Measurements from ENCODE around the gene RETREG2. TPM values are rescaled to one million over a fixed set of nuclear protein-coding genes. Genes with fewer than 3 reads are reported as not detected.
"Not testable (repeated sequence)": the region's sequence is repeated elsewhere in the genome, so short reads cannot be mapped to it uniquely, and the experiment has no call there.

The RETREG2 gene
- total RNA-seq, 4 donors from 2014 or later: 88.7 to 110 (median 98.3) TPM

DNA sequence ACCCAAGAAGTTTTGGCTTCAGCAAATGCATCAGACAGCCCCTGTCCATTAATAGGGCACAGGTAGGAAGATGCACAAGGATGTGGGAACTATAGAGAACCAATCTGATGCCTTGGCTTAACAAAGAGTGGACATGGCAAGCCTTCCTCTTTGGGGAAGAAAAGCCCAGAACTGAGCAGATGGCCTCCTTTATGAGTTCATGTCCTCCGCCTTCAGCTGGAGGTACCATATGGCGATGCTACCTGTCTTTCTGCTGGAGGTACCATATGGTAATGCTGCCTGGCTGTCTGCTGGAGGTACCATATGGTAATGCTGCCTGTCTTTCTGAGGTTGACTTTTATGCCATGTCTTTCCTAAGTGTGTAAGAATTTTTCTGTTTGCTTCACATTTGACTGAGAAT is 6.0 kb downstream of the RETREG2 start:
- TF ChIP-seq, protein P1, sequence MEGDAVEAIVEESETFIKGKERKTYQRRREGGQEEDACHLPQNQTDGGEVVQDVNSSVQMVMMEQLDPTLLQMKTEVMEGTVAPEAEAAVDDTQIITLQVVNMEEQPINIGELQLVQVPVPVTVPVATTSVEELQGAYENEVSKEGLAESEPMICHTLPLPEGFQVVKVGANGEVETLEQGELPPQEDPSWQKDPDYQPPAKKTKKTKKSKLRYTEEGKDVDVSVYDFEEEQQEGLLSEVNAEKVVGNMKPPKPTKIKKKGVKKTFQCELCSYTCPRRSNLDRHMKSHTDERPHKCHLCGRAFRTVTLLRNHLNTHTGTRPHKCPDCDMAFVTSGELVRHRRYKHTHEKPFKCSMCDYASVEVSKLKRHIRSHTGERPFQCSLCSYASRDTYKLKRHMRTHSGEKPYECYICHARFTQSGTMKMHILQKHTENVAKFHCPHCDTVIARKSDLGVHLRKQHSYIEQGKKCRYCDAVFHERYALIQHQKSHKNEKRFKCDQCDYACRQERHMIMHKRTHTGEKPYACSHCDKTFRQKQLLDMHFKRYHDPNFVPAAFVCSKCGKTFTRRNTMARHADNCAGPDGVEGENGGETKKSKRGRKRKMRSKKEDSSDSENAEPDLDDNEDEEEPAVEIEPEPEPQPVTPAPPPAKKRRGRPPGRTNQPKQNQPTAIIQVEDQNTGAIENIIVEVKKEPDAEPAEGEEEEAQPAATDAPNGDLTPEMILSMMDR (IDR thresholded peaks at IDR 0.05): no peak
- no peak for TF ChIP-seq POLR2A (IDR thresholded peaks at IDR 0.05)
- 94 to 96% methylated on average over 2 of the region's 2 CpGs for WGBS, 2 donors
- DNase-seq (ENCODE audit: low spot score in 2 of 2): peak in 1 of 2 donors; percentile 17

DNA sequence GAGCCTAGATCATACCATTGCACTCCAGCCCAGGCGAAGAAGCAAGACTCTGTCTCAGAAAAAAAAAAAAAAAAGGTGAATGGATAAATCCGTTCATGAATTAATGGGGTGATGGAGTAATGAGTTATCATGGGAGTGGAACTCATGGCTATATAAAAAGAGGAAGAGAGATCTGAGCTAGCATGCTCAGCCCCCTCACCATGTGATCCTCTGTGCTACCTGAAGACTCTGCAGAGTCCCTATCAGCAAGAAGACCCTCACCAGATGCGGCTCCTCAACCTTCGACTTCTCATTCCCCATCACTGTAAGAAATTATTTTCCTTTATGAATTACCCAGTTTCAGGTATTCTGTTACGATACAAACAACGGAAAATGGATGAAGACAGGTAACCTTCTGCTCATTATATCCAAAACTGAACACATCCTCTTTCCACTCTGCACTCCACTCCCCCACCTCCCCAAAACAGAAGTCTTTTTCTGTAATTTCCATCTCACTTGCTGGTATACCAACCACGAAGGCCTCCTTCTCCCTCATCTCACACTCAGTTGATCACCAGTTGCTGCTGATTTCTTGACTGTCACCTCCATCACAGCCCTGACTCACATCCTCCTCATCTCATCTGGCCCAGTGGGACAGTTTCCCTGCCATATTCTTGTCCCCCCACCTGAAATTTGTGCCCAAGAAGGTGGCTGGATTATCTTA is 8.8 kb downstream of the RETREG2 start:
- no peak overlapping the region for H3K4me3 ChIP-seq (ENCODE audit: low read depth, poor library complexity, severe bottlenecking)
- 84 to 88% methylated on average over 7 of the region's 7 CpGs for WGBS, 2 donors
- peak in 1 of 2 donors; percentile 1 for DNase-seq (ENCODE audit: low spot score in 2 of 2)
- TF ChIP-seq, protein P1 (IDR thresholded peaks at IDR 0.05): no peak
- TF ChIP-seq POLR2A (IDR thresholded peaks at IDR 0.05): no peak
- intact Hi-C loops (cut with DNase I; ENCODE audit: low total_unique reads): no loop called here

More for the DNA sequence above, 6.0 kb downstream of the RETREG2 start:
- intact Hi-C loops (cut with DNase I; ENCODE audit: low total_unique reads): no loop called here
- no peak overlapping the region for H3K4me3 ChIP-seq (ENCODE audit: low read depth, poor library complexity, severe bottlenecking)

GRCh38 chr2:219197388-219197787 is 19.3 kb downstream of the RETREG2 start:
- 88 to 94% methylated on average over 1 of the region's 1 CpG for WGBS, 2 donors
- peak in 1 of 2 donors; percentile 10 for DNase-seq (ENCODE audit: low spot score in 2 of 2)
- H3K4me3 ChIP-seq (ENCODE audit: low read depth, poor library complexity, severe bottlenecking): no peak overlapping the region
- TF ChIP-seq POLR2A (IDR thresholded peaks at IDR 0.05): no peak
- TF ChIP-seq, protein P1 (IDR thresholded peaks at IDR 0.05): no peak
- intact Hi-C loops (cut with DNase I; ENCODE audit: low total_unique reads): no loop called here

GRCh38 chr2:219198974-219199373 is 20.9 kb downstream of the RETREG2 start:
- peak in 1 of 2 donors; percentile 45 for DNase-seq (ENCODE audit: low spot score in 2 of 2)
- 80 to 84% methylated on average over 5 of the region's 5 CpGs for WGBS, 2 donors
- intact Hi-C loops (cut with DNase I; ENCODE audit: low total_unique reads): no loop called here
- no peak for TF ChIP-seq POLR2A (IDR thresholded peaks at IDR 0.05)
- TF ChIP-seq, protein P1 (IDR thresholded peaks at IDR 0.05): no peak
- H3K4me3 ChIP-seq (ENCODE audit: low read depth, poor library complexity, severe bottlenecking): no peak overlapping the region

GRCh38 chr2:219199470-219200211 is 21.6 kb downstream of the RETREG2 start:
- no peak overlapping the region for H3K4me3 ChIP-seq (ENCODE audit: low read depth, poor library complexity, severe bottlenecking)
- intact Hi-C loops (cut with DNase I; ENCODE audit: low total_unique reads): no loop called here
- DNase-seq (ENCODE audit: low spot score in 2 of 2): peak in 1 of 2 donors; percentile 50
- 83 to 88% methylated on average over 12 of the region's 12 CpGs for WGBS, 2 donors
- TF ChIP-seq, protein P1 (IDR thresholded peaks at IDR 0.05): no peak
- no peak for TF ChIP-seq POLR2A (IDR thresholded peaks at IDR 0.05)

DNA sequence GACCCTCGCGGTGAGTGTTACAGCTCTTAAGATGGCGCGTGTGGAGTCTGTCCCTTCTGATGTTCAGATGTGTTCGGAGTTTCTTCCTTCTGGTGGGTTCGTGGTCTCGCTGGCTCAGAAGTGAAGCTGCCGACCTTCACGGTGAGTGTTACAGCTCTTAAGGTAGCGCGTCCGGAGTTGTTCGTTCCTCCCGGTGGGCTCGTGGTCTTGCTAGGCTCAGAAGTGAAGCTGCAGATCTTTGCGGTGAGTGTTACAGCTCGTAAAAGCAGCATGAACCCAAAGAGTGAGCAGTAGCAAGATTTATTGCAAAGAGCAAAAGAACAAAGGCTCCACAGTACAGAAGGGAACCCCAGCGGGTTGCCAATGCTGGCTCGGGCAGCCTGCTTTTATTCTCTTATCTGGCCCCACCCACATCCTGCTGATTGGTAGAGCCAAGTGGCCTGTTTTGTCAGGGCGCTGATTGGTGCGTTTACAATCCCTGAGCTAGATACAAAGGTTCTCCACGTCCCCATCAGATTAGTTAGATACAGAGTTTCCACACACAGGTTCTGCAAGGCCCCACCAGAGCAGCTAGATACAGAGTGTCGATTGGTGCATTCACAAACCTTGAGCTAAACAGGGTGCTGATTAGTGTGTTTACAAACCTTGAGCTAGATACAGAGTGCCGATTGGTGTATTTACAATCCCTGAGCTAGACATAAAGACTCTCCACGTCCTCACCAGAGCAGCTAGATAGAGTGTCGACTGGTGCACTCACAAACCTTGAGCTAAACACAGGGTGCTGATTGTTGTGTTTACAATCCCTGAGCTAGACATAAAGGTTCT is 22.6 kb downstream of the RETREG2 start:
- 77 to 80% methylated on average over 26 of the region's 26 CpGs for WGBS, 2 donors
- DNase-seq (ENCODE audit: low spot score in 2 of 2): peak in 1 of 2 donors; percentile 45
- intact Hi-C loops (cut with DNase I; ENCODE audit: low total_unique reads); H3K4me3 ChIP-seq (ENCODE audit: low read depth, poor library complexity, severe bottlenecking): not testable (repeated sequence)

DNA sequence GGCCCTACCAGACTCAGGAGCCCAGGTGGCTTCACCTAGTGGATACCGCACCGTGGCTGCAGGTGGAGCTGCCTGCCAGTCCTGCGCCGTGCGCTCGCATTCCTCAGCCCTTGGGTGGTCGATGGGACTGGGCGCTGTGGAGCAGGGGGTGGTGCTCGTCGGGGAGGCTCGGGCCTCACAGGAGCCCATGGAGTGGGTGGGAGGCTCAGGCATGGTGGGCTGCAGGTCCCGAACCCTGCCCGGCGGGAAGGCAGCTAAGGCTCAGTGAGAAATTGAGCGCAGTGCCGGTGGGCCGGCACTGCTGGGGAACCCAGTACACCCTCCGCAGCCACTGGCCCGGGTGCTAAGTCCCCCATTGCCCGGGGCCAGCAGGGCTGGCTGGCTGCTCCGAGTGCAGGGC is 23.3 kb downstream of the RETREG2 start:
- intact Hi-C loops (cut with DNase I; ENCODE audit: low total_unique reads); H3K4me3 ChIP-seq (ENCODE audit: low read depth, poor library complexity, severe bottlenecking): not testable (repeated sequence)
- 75 to 93% methylated on average over 13 to 21 of the region's 21 CpGs for WGBS, 2 donors
- DNase-seq (ENCODE audit: low spot score in 2 of 2): peak in 1 of 2 donors; percentile 58

Measured in lower leg skin (tissue), 4 donors.